B cell (primary cell): Measurements from ENCODE around the gene NELFA. TPM values are rescaled to one million over a fixed set of nuclear protein-coding genes. Genes with fewer than 3 reads are reported as not detected.
A peak's percentile ranks its signal among the peaks of the same experiment; 100 is the strongest.

ENCODE experiments used
- ATAC-seq: fragments of 200-7000 bp; cut with Tn5 transposase; one replicate; pipeline ENCODE4 v1.10.0; 2021; ENCODE audit warnings: low read depth, mild to moderate bottlenecking, moderate number of reproducible peaks, moderate library complexity
- CTCF ChIA-PET: fragments of 350-600 bp; sonication (Branson Sonifier 250); formaldehyde crosslinking; loops from one replicate; lab custom pipeline; 2021; ENCODE audit warnings: antibody characterized with exemption, inconsistent platforms; lab: Charles Lee
- POLR2A ChIA-PET: fragments of 350-600 bp; sonication (Branson Sonifier 250); formaldehyde crosslinking; loops from one replicate; lab custom pipeline; 2021; ENCODE audit warnings: antibody characterized with exemption; lab: Charles Lee
- DNase-seq: peaks from one replicate; pipeline ENCODE4 v3.0.0; 2013
- H2AFZ ChIP-seq: 2 replicates; pipeline ENCODE4 v1.6.1; 2012; ENCODE audit warnings: mild to moderate bottlenecking, low read depth, low read length; ENCODE audit not compliant: insufficient read depth, poor library complexity, severe bottlenecking
- H3K27ac ChIP-seq, 2 donors: 1 replicate in 1 of 2; 2 replicates in 1 of 2; pipeline ENCODE4 v1.5.1; 2012 to 2013; ENCODE audit warnings: low read length in 2 of 2, mild to moderate bottlenecking in 2 of 2, moderate library complexity in 1 of 2
- H3K27me3 ChIP-seq, 4 experiments: fragments of 200-600 bp in 1 of 4; sonication (generic) in 1 of 4; replicated peaks in 1 of 4; 1 replicate in 2 of 4; 2 replicates in 2 of 4; pipeline versions ENCODE4 v1.6.1 to v1.7.0; 2013 to 2016; ENCODE audit warnings: low read length in 3 of 4, mild to moderate bottlenecking in 2 of 4, mixed read lengths in 1 of 4, moderate library complexity in 1 of 4; ENCODE audit not compliant: insufficient read depth in 4 of 4, control insufficient read depth in 3 of 4; ENCODE audit errors: control extremely low read depth in 1 of 4
- H3K36me3 ChIP-seq, 2 experiments: replicated peaks in 1 of 2; 1 replicate in 1 of 2; 2 replicates in 1 of 2; pipeline versions ENCODE4 v1.6.1 to v1.7.1; 2013; ENCODE audit warnings: low read length in 1 of 2; ENCODE audit not compliant: insufficient read depth in 2 of 2, control insufficient read depth in 1 of 2; ENCODE audit errors: control extremely low read depth in 1 of 2, extremely low read depth in 1 of 2
- H3K4me1 ChIP-seq, 2 donors: fragments of 200-600 bp in 1 of 2; sonication (generic) in 1 of 2; 1 replicate in 1 of 2; 2 replicates in 1 of 2; pipeline versions ENCODE4 v1.5.1 to v1.6.1; 2013 to 2017; ENCODE audit warnings: low read length in 2 of 2; ENCODE audit not compliant: control insufficient read depth in 2 of 2, insufficient read depth in 2 of 2
- H3K4me2 ChIP-seq: replicated peaks from 2 replicates; pipeline ENCODE3; 2012; ENCODE audit warnings: mild to moderate bottlenecking, low read depth, low read length; ENCODE audit not compliant: poor library complexity, severe bottlenecking
- H3K4me3 ChIP-seq, 5 experiments: fragments of 200-600 bp in 1 of 5; sonication (generic) in 1 of 5; 1 replicate in 3 of 5; 2 replicates in 2 of 5; pipeline versions ENCODE4 v1.5.1 to v1.7.0; 2011 to 2016; ENCODE audit warnings: low read length in 4 of 5, mild to moderate bottlenecking in 4 of 5, low read depth in 2 of 5, control low read depth in 1 of 5, moderate library complexity in 1 of 5; ENCODE audit not compliant: insufficient read depth in 1 of 5; ENCODE audit errors: control extremely low read depth in 1 of 5, extremely low read depth in 1 of 5
- H3K79me2 ChIP-seq: fragments of 200-600 bp; sonication (generic); one replicate; pipeline ENCODE4 v1.6.0; 2016; ENCODE audit warnings: low read length; ENCODE audit not compliant: control insufficient read depth, insufficient read depth
- H3K9ac ChIP-seq: fragments of 200-600 bp; sonication (generic); 2 replicates; pipeline ENCODE4 v1.6.1; 2017; ENCODE audit warnings: mild to moderate bottlenecking, low read length, moderate library complexity
- H3K9me3 ChIP-seq, 3 donors: one replicate each; pipeline versions ENCODE4 v1.6.1 to v1.7.1; 2013; ENCODE audit warnings: low read length in 2 of 3; ENCODE audit not compliant: control insufficient read depth in 2 of 3, insufficient read depth in 1 of 3; ENCODE audit errors: control extremely low read depth in 1 of 3
- H4K20me1 ChIP-seq: 2 replicates; pipeline ENCODE4 v1.6.0; 2012; ENCODE audit warnings: mild to moderate bottlenecking, low read length; ENCODE audit not compliant: insufficient read depth, control insufficient read depth, poor library complexity, severe bottlenecking
- H3K27ac Mint-ChIP-seq: one replicate; pipeline ENCODE4 v1.8.0; 2021; ENCODE audit warnings: mixed read lengths
- H3K27me3 Mint-ChIP-seq: one replicate; pipeline ENCODE4 v1.8.0; 2021; ENCODE audit warnings: mixed read lengths
- H3K4me1 Mint-ChIP-seq: one replicate; pipeline ENCODE4 v1.8.0; 2021; ENCODE audit warnings: mixed read lengths
- H3K4me3 Mint-ChIP-seq: one replicate; pipeline ENCODE4 v1.8.0; 2021; ENCODE audit warnings: mixed read lengths
- H3K9me3 Mint-ChIP-seq: one replicate; pipeline ENCODE4 v1.8.0; 2022; ENCODE audit warnings: mixed read lengths; ENCODE audit not compliant: insufficient read depth
- EZH2 ChIP-seq: IDR thresholded peaks from 2 replicates; pipeline ENCODE4 v1.6.1; 2012; ENCODE audit warnings: borderline replicate concordance, low read depth, mild to moderate bottlenecking, moderate library complexity, low read length; ENCODE audit not compliant: insufficient read depth, poor library complexity, severe bottlenecking
- WGBS: methylation state at CpG from one replicate; pipeline ENCODE4 v1.1.5; 2013; ENCODE audit warnings: missing lambda C conversion rate; ENCODE audit not compliant: insufficient coverage; 5-methylcytosine and 5-hydroxymethylcytosine counted together
- intact Hi-C: fragments of 100-400 bp; cut with micrococcal nuclease; formaldehyde crosslinking; loops from one replicate; pipeline ENCODE4 v1.10.0; 2022
- polyA plus RNA-seq: library from polyadenylated mRNA; depleted of rRNA; stranded (reverse); fragments of >200 nt; gene quantifications from 2 replicates; pipeline ENCODE4 v1.2.3, GENCODE V29; 2012
- total RNA-seq, 2 donors: library from RNA; stranded (reverse); fragments of 120-200 nt in 1 of 2; gene quantifications; 1 replicate in 1 of 2; 2 replicates in 1 of 2; pipeline versions ENCODE4 v1.2.3 to v1.2.4, GENCODE V29; 2013 to 2022
- TF ChIP-seq, protein P1 (sequence below): fragments of 200-600 bp; IDR thresholded peaks from one replicate; pipeline ENCODE4 v1.8.0; 2022; ENCODE audit warnings: antibody characterized with exemption, mild to moderate bottlenecking

NELFA gene
- total and polyA plus RNA-seq, 2 donors (not counting 1 experiment from before 2014, with no cell fraction given), result 42.8 to 60.7 TPM

GRCh38 chr4:2042204-2042946 is 33.6 kb upstream of the NELFA start:
- H3K79me2 ChIP-seq, result peaks cover 8% of the 10 kb centered on the region
- intact Hi-C loops, result no loop called here
- peaks cover 9 to 18% of the 10 kb centered on the region in 2 donors for H3K4me1 ChIP-seq
- no peak overlapping the region for H3K27ac Mint-ChIP-seq
- peaks cover 15% of the 10 kb centered on the region for H3K27me3 Mint-ChIP-seq
- no peak overlapping the region for H3K27ac ChIP-seq
- H3K4me3 ChIP-seq, result peak overlapping the region in 4 of 5 experiments; percentile 65 to 76 (median 72)
- H3K4me2 ChIP-seq, result peak overlapping the region; percentile 97
- no peaks in the 10 kb centered on the region for H3K36me3 ChIP-seq
- peak overlapping the region; percentile 75 for H3K4me3 Mint-ChIP-seq
- H4K20me1 ChIP-seq, result peaks cover 11% of the 10 kb centered on the region
- TF ChIP-seq, protein P1, sequence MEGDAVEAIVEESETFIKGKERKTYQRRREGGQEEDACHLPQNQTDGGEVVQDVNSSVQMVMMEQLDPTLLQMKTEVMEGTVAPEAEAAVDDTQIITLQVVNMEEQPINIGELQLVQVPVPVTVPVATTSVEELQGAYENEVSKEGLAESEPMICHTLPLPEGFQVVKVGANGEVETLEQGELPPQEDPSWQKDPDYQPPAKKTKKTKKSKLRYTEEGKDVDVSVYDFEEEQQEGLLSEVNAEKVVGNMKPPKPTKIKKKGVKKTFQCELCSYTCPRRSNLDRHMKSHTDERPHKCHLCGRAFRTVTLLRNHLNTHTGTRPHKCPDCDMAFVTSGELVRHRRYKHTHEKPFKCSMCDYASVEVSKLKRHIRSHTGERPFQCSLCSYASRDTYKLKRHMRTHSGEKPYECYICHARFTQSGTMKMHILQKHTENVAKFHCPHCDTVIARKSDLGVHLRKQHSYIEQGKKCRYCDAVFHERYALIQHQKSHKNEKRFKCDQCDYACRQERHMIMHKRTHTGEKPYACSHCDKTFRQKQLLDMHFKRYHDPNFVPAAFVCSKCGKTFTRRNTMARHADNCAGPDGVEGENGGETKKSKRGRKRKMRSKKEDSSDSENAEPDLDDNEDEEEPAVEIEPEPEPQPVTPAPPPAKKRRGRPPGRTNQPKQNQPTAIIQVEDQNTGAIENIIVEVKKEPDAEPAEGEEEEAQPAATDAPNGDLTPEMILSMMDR, result no peak
- TF ChIP-seq EZH2, result no peak
- peaks cover 6% of the 10 kb centered on the region for H3K4me1 Mint-ChIP-seq
- H3K9me3 ChIP-seq, result peaks cover 0 to 15% (median 0%) of the 10 kb centered on the region in 3 donors
- CTCF ChIA-PET, result no interaction called here
- H3K9ac ChIP-seq, result peak overlapping the region; percentile 77
- H3K27me3 ChIP-seq, result peaks cover 0 to 26% (median 4%) of the 10 kb centered on the region in 4 experiments
- ATAC-seq (peak; percentile 54), DNase-seq (peak; percentile 51)
- H3K9me3 Mint-ChIP-seq, result no peaks in the 10 kb centered on the region
- H2AFZ ChIP-seq, result peak overlapping the region; percentile 82
- under 1% methylated on average over 68 of the region's 80 CpGs for WGBS
- POLR2A ChIA-PET, result no interaction called here
